Nephron (organoid): ENCODE data around the gene EPHB2.
"Not testable (repeated sequence)": the region's sequence is repeated elsewhere in the genome, so short reads cannot be mapped to it uniquely, and the experiment has no call there.

Experiments
- H3K27ac Mint-ChIP-seq, 3 experiments: 2 replicates each; pipeline ENCODE4 v1.8.0; 2020; ENCODE audit warnings: mixed read lengths in 3 of 3, mild to moderate bottlenecking in 2 of 3, moderate library complexity in 1 of 3
- H3K27me3 Mint-ChIP-seq: 2 replicates; pipeline ENCODE4 v1.8.0; 2021; ENCODE audit warnings: low read depth, mild to moderate bottlenecking, moderate library complexity, mixed read lengths
- H3K36me3 Mint-ChIP-seq: 2 replicates; pipeline ENCODE4 v1.8.0; 2020; ENCODE audit warnings: low read depth, mixed read lengths
- H3K4me1 Mint-ChIP-seq: 2 replicates; pipeline ENCODE4 v1.8.0; 2020; ENCODE audit warnings: mixed read lengths
- H3K4me3 Mint-ChIP-seq, 3 experiments: 2 replicates each; pipeline ENCODE4 v1.8.0; 2020; ENCODE audit warnings: mild to moderate bottlenecking in 3 of 3, mixed read lengths in 3 of 3, moderate library complexity in 2 of 3
- H3K9me3 Mint-ChIP-seq: 2 replicates; pipeline ENCODE4 v1.8.0; 2020; ENCODE audit warnings: mixed read lengths
- CTCF ChIP-seq, 3 experiments: fragments of 200-600 bp; sonication (generic); IDR thresholded peaks; one replicate each; pipeline ENCODE4 v1.5.0; 2021; ENCODE audit warnings: antibody characterized with exemption in 3 of 3; ENCODE audit not compliant: unreplicated experiment in 3 of 3

The EPHB2 gene

GRCh38 chr1:22710701-22711049, at the start of gene EPHB2:
TSS of gene EPHB2 (plus strand) at chr1:22710839. CDS start at chr1:22710983, 144 bp downstream.
- Mint-ChIP-seq H3K27ac (peak within 1 kb of the TSS; percentile 72 to 90 (median 89)), H3K9me3 (no peaks in the 10 kb centered on the region), H3K4me1 (peaks cover 48% of the 10 kb centered on the region), H3K27me3 (peaks cover 54% of the 10 kb centered on the region), H3K36me3 (no peaks in the 10 kb centered on the region), H3K4me3 (peak within 1 kb of the TSS; percentile 86 to 93 (median 89))
- no peak for TF ChIP-seq CTCF (IDR thresholded peaks at IDR 0.05; ENCODE audit: unreplicated experiment in 3 of 3)

- H3K4me1 Mint-ChIP-seq, result no peaks in the 10 kb centered on the region
- no peaks in the 10 kb centered on the region for H3K9me3 Mint-ChIP-seq
- H3K36me3 Mint-ChIP-seq, result no peaks in the 10 kb centered on the region
- H3K27ac Mint-ChIP-seq, result no peak overlapping the region
- TF ChIP-seq CTCF (IDR thresholded peaks at IDR 0.05; ENCODE audit: unreplicated experiment in 3 of 3), result no peak
- H3K27me3 Mint-ChIP-seq, result peaks cover 45% of the 10 kb centered on the region
- H3K4me3 Mint-ChIP-seq, result no peak overlapping the region
These were observed 48.8 kb upstream of the EPHB2 start for GRCh38 chr1:22661880-22662279.

- no peaks in the 10 kb centered on the region for H3K4me1 Mint-ChIP-seq
- peaks cover 41% of the 10 kb centered on the region for H3K27me3 Mint-ChIP-seq
- H3K27ac Mint-ChIP-seq, result no peak overlapping the region
- H3K36me3 Mint-ChIP-seq, result no peaks in the 10 kb centered on the region
- H3K9me3 Mint-ChIP-seq, result no peaks in the 10 kb centered on the region
- TF ChIP-seq CTCF (IDR thresholded peaks at IDR 0.05; ENCODE audit: unreplicated experiment in 3 of 3), result no peak
- H3K4me3 Mint-ChIP-seq, result no peak overlapping the region
These were observed 48.3 kb upstream of the EPHB2 start for GRCh38 chr1:22662318-22662717.

GRCh38 chr1:22662986-22663408, 47.6 kb upstream of the EPHB2 start:
- Mint-ChIP-seq H3K9me3 (no peaks in the 10 kb centered on the region), H3K27me3 (peaks cover 39% of the 10 kb centered on the region), H3K27ac (no peak overlapping the region), H3K4me3 (no peak overlapping the region), H3K4me1 (no peaks in the 10 kb centered on the region), H3K36me3 (no peaks in the 10 kb centered on the region)
- no peak for TF ChIP-seq CTCF (IDR thresholded peaks at IDR 0.05; ENCODE audit: unreplicated experiment in 3 of 3)

GRCh38 chr1:22665752-22666151, 44.9 kb upstream of the EPHB2 start:
- no peaks in the 10 kb centered on the region for H3K9me3 Mint-ChIP-seq
- peak overlapping the region in 1 of 3 experiments; percentile 15 for H3K27ac Mint-ChIP-seq
- no peak overlapping the region for H3K4me3 Mint-ChIP-seq
- TF ChIP-seq CTCF (IDR thresholded peaks at IDR 0.05; ENCODE audit: unreplicated experiment in 3 of 3), result peak; percentile 61 to 74 (median 71)
- no peaks in the 10 kb centered on the region for H3K4me1 Mint-ChIP-seq
- H3K36me3 Mint-ChIP-seq, result no peaks in the 10 kb centered on the region
- H3K27me3 Mint-ChIP-seq, result peaks cover 44% of the 10 kb centered on the region

- Mint-ChIP-seq H3K4me3 (no peak overlapping the region), H3K27ac (no peak overlapping the region), H3K27me3 (peaks cover 51% of the 10 kb centered on the region), H3K9me3 (no peaks in the 10 kb centered on the region), H3K36me3 (no peaks in the 10 kb centered on the region), H3K4me1 (no peaks in the 10 kb centered on the region)
- no peak for TF ChIP-seq CTCF (IDR thresholded peaks at IDR 0.05; ENCODE audit: unreplicated experiment in 3 of 3)
These were observed 44.2 kb upstream of the EPHB2 start for GRCh38 chr1:22666412-22666811.

GRCh38 chr1:22668840-22669239, 41.8 kb upstream of the EPHB2 start:
- H3K4me1 Mint-ChIP-seq, H3K9me3 Mint-ChIP-seq, H3K4me3 Mint-ChIP-seq, H3K27ac Mint-ChIP-seq, H3K36me3 Mint-ChIP-seq: not testable (repeated sequence)
- peaks cover 55% of the 10 kb centered on the region for H3K27me3 Mint-ChIP-seq
